Stimulated activated CD8-positive, alpha-beta memory T cell treated with anti-CD3 and anti-CD28 coated beads, Interleukin-7, amount 100 ng/mL, for 24 hours (primary cell): ENCODE results near the gene FAM120A.

Experiments
- DNase-seq: peaks from one replicate; pipeline ENCODE4 v3.0.0-alpha.2; 2020; ENCODE audit warnings: low read depth

The FAM120A gene

GRCh38 chr9:93577975-93578682, 126.6 kb downstream of the FAM120A start:
- DNase-seq, result no peak

- DNase-seq, result no peak
Measured at GRCh38 chr9:93578844-93579243, 127.4 kb downstream of the FAM120A start.

GRCh38 chr9:93579711-93580516, 128.4 kb downstream of the FAM120A start:
- DNase-seq, result no peak

- DNase-seq, result no peak
Measured at GRCh38 chr9:93580654-93581380, 129.3 kb downstream of the FAM120A start.

GRCh38 chr9:93582115-93582514, 130.6 kb downstream of the FAM120A start:
- no peak for DNase-seq

- no peak for DNase-seq
Measured at GRCh38 chr9:93582550-93582949, 131.1 kb downstream of the FAM120A start.

- DNase-seq, result no peak
Measured at GRCh38 chr9:93585259-93585658, 133.8 kb downstream of the FAM120A start.

- DNase-seq, result no peak
Measured at GRCh38 chr9:93585695-93586094, 134.2 kb downstream of the FAM120A start.

GRCh38 chr9:93586290-93587057, 135.0 kb downstream of the FAM120A start:
- no peak for DNase-seq

GRCh38 chr9:93587284-93587650, 135.8 kb downstream of the FAM120A start:
- no peak for DNase-seq

GRCh38 chr9:93587651-93588347, 136.3 kb downstream of the FAM120A start:
- no peak for DNase-seq

GRCh38 chr9:93588641-93589609, 137.4 kb downstream of the FAM120A start:
- DNase-seq, result no peak

- no peak for DNase-seq
Measured at GRCh38 chr9:93589688-93590087, 138.2 kb downstream of the FAM120A start.

GRCh38 chr9:93590609-93591234, 139.2 kb downstream of the FAM120A start:
- no peak for DNase-seq

- no peak for DNase-seq
Measured at GRCh38 chr9:93591301-93592007, 140.0 kb downstream of the FAM120A start.

- DNase-seq, result no peak
Measured at GRCh38 chr9:93592008-93592642, 140.6 kb downstream of the FAM120A start.

GRCh38 chr9:93592643-93593021, 141.1 kb downstream of the FAM120A start:
- no peak for DNase-seq

GRCh38 chr9:93593144-93593658, 141.7 kb downstream of the FAM120A start:
- no peak for DNase-seq
